D721Med (cell line): ENCODE results near the gene SOST.

ENCODE experiments used
- DNase-seq: peaks from one replicate; pipeline ENCODE4 v3.0.0; 2011; ENCODE audit warnings: low spot score; ENCODE audit not compliant: insufficient read length
- FAIRE-seq: peaks from 2 replicates; lab custom pipeline; 2011; peaks lifted over from hg19 to GRCh38; lab: Jason Lieb, UNC
- TF ChIP-seq, protein P1 (sequence below): IDR thresholded peaks from 2 replicates; pipeline ENCODE4 v1.5.1; 2012; ENCODE audit warnings: mild to moderate bottlenecking, control low read depth; ENCODE audit not compliant: insufficient read depth; ENCODE audit errors: missing control alignments

The SOST gene

DNA sequence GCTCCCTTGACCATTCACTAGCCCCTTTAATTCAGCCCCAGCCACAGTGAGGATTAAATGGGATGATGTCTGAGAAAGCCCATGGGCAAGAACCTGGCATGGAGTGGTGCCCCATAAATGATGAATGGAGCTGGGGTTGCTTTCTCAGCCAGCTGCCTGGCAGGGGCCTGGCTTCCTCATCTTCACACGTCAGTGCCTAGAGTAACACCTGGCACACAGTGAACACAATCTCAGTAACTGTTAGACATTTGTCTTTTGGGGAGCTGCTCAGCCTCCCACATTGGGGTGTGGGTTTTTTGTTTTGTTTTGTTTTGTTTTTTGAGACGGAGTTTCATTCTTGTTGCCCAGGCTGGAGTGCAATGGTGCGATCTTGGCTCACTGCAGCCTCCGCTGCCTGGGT, 49.4 kb downstream of the SOST start:
- FAIRE-seq: no peak
- DNase-seq: no peak
- TF ChIP-seq, protein P1, sequence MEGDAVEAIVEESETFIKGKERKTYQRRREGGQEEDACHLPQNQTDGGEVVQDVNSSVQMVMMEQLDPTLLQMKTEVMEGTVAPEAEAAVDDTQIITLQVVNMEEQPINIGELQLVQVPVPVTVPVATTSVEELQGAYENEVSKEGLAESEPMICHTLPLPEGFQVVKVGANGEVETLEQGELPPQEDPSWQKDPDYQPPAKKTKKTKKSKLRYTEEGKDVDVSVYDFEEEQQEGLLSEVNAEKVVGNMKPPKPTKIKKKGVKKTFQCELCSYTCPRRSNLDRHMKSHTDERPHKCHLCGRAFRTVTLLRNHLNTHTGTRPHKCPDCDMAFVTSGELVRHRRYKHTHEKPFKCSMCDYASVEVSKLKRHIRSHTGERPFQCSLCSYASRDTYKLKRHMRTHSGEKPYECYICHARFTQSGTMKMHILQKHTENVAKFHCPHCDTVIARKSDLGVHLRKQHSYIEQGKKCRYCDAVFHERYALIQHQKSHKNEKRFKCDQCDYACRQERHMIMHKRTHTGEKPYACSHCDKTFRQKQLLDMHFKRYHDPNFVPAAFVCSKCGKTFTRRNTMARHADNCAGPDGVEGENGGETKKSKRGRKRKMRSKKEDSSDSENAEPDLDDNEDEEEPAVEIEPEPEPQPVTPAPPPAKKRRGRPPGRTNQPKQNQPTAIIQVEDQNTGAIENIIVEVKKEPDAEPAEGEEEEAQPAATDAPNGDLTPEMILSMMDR: no peak

DNA sequence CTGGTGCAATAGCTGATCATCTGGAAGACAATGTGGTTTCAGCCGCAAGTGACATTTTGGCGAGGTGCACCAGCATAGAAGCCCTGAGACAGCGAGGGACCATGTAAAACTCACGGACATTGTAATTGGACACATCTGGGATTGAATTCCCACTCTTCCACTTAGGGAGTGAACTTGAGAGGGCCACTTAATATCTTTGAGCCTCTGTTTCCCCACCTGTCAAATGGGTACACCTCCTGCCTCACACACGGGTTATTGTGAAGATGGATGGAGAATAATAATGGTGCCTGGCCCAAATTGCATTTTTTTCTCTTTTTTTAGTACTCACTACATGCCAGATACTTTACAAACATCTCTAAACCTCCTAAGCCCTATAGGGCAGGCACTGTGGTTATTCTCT, 51.4 kb downstream of the SOST start:
- no peak for FAIRE-seq
- DNase-seq: no peak
- TF ChIP-seq, protein P1: no peak

DNA sequence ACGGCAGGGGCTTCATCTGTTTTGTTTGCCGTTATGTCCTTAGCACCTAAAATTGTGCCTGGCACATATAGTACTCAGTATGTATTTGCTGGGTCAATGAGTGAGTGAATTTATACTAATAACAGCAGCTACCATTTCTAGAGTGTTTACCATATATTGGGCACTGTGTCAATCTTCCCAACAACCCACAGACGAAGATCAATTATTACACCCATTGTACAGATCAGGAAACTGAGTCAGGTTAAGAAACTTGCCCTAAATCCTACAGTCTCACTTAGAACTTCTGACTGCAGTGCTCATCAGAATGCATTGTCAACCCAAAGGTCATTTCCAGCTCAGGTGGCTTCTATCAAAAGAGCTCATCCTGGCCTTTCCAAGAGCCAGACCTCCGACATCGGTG, 52.4 kb downstream of the SOST start:
- TF ChIP-seq, protein P1: no peak
- DNase-seq (no peak), FAIRE-seq (no peak)
